Prostate gland (tissue), 2 donors: Measurements from ENCODE around the gene MMS19.
A peak's percentile ranks its signal among the peaks of the same experiment; 100 is the strongest.

ENCODE experiments used
- POLR2A ChIP-seq: fragments of 450-650 bp; IDR thresholded peaks from one replicate; pipeline ENCODE4 v1.6.1; 2016; ENCODE audit warnings: antibody characterized with exemption, mild to moderate bottlenecking
- POLR2AphosphoS5 ChIP-seq: sonication (generic); formaldehyde crosslinking; IDR thresholded peaks from one replicate; pipeline ENCODE4 v1.6.1; 2017; ENCODE audit warnings: antibody characterized with exemption
- TF ChIP-seq, protein P1 (sequence below), 4 experiments: fragments of 200-600 bp in 2 of 4; fragments of 450-650 bp in 2 of 4; sonication (generic) in 2 of 4; IDR thresholded peaks; 1 replicate in 3 of 4; 2 replicates in 1 of 4; pipeline ENCODE4 v1.5.1; 2016 to 2019; ENCODE audit warnings: antibody characterized with exemption in 4 of 4, mild to moderate bottlenecking in 2 of 4, moderate library complexity in 2 of 4

GRCh38 chr10:97542169-97543024, 44.2 kb upstream of the MMS19 start:
- TF ChIP-seq, protein P1, sequence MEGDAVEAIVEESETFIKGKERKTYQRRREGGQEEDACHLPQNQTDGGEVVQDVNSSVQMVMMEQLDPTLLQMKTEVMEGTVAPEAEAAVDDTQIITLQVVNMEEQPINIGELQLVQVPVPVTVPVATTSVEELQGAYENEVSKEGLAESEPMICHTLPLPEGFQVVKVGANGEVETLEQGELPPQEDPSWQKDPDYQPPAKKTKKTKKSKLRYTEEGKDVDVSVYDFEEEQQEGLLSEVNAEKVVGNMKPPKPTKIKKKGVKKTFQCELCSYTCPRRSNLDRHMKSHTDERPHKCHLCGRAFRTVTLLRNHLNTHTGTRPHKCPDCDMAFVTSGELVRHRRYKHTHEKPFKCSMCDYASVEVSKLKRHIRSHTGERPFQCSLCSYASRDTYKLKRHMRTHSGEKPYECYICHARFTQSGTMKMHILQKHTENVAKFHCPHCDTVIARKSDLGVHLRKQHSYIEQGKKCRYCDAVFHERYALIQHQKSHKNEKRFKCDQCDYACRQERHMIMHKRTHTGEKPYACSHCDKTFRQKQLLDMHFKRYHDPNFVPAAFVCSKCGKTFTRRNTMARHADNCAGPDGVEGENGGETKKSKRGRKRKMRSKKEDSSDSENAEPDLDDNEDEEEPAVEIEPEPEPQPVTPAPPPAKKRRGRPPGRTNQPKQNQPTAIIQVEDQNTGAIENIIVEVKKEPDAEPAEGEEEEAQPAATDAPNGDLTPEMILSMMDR (IDR thresholded peaks at IDR 0.05), result no peak
- TF ChIP-seq POLR2AphosphoS5 (peak; percentile 76), POLR2A (no peak)
